ENCODE measurements around the gene CNBD2. TPM values are rescaled to one million over a fixed set of nuclear protein-coding genes. Genes with fewer than 3 reads are reported as not detected.
A peak's percentile ranks its signal among the peaks of the same experiment; 100 is the strongest.

Gene CNBD2
- total RNA-seq, 1 experiment from 2014 or later = 3.4 TPM

DNA sequence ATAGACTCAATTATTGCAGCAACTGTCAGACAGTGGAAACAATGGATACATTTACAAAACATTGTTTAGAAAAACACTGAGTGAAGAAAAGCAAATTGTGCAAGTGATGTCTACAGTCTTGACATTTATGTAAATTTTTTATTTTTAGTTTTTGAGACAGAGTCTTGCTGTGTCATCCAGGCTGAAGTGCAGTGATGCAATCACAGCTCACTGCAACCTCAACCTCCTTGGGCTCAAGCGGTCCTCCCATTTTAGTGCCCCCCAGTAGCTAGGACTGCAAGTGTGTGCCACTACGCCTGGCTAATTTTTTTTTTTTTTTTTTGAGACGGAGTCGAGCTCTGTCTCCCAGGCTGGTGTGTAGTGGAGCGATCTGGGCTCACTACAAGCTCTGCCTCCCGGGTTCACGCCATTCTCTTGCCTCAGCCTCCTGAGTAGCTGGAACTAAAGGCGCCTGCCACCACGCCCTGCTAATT lies 9.7 kb downstream of the CNBD2 start:
- Mint-ChIP-seq H3K4me1 (ENCODE audit: insufficient read depth, unreplicated experiment) (peaks cover 6% of the 10 kb centered on the region), H3K36me3 (ENCODE audit: insufficient read depth, unreplicated experiment) (peaks cover 5% of the 10 kb centered on the region), H3K27ac (ENCODE audit: low read depth, unreplicated experiment) (no peak overlapping the region), H3K27me3 (ENCODE audit: insufficient read depth, unreplicated experiment) (no peaks in the 10 kb centered on the region), H3K4me3 (ENCODE audit: unreplicated experiment) (no peak overlapping the region), H3K9me3 (ENCODE audit: unreplicated experiment) (no peaks in the 10 kb centered on the region)
- BruUV-seq (replicated peaks) = no TSS peak
- CTCF ChIA-PET = interaction anchor here (0.6 to 10.3 kb wide), 4 partner anchors 12 to 1298 kb away, joined by 3 to 141 read pairs (median 10); partner anchors contain the start of gene SCAND1
- TF ChIP-seq CTCF (IDR thresholded peaks at IDR 0.05; ENCODE audit: unreplicated experiment) = no peak
- intact Hi-C loops (cut with micrococcal nuclease) = no loop called here
- POLR2A ChIA-PET = interaction anchor here (1.1 to 3.3 kb wide), 6 partner anchors 8 to 22 kb away, joined by 3 to 26 read pairs (median 4); partner anchors contain the start of gene SCAND1
- DNase-seq (ENCODE audit: unreplicated experiment) = peak; percentile 45

- no peak for DNase-seq (ENCODE audit: unreplicated experiment)
- CTCF ChIA-PET = interaction anchor here (0.5 to 10.3 kb wide), 6 partner anchors 13 to 517 kb away, joined by 3 to 141 read pairs (median 4); partner anchors contain the start of gene SCAND1
- H3K4me1 Mint-ChIP-seq (ENCODE audit: insufficient read depth, unreplicated experiment) = peaks cover 6% of the 10 kb centered on the region
- H3K4me3 Mint-ChIP-seq (ENCODE audit: unreplicated experiment) = no peak overlapping the region
- no peak for TF ChIP-seq CTCF (IDR thresholded peaks at IDR 0.05; ENCODE audit: unreplicated experiment)
- no peak overlapping the region for H3K27ac Mint-ChIP-seq (ENCODE audit: low read depth, unreplicated experiment)
- no TSS peak for BruUV-seq (replicated peaks)
- no peaks in the 10 kb centered on the region for H3K9me3 Mint-ChIP-seq (ENCODE audit: unreplicated experiment)
- no peaks in the 10 kb centered on the region for H3K27me3 Mint-ChIP-seq (ENCODE audit: insufficient read depth, unreplicated experiment)
- no peaks in the 10 kb centered on the region for H3K36me3 Mint-ChIP-seq (ENCODE audit: insufficient read depth, unreplicated experiment)
- intact Hi-C loops (cut with micrococcal nuclease) = no loop called here
- POLR2A ChIA-PET = interaction anchor here (1.1 kb wide), 1 partner anchor 25 kb away, joined by 8 read pairs; the partner anchor contains the start of gene SCAND1
Observed at GRCh38 chr20:35979544-35979943, 11.2 kb downstream of the CNBD2 start.

- POLR2A ChIA-PET = interaction anchor here (0.7 kb wide), 1 partner anchor 44 kb away, joined by 3 read pairs; no protein-coding TSS in a partner anchor
- no TSS peak for BruUV-seq (replicated peaks)
- peaks cover 6% of the 10 kb centered on the region for H3K4me1 Mint-ChIP-seq (ENCODE audit: insufficient read depth, unreplicated experiment)
- H3K27ac Mint-ChIP-seq (ENCODE audit: low read depth, unreplicated experiment) = no peak overlapping the region
- no peak for DNase-seq (ENCODE audit: unreplicated experiment)
- no peak overlapping the region for H3K4me3 Mint-ChIP-seq (ENCODE audit: unreplicated experiment)
- H3K36me3 Mint-ChIP-seq (ENCODE audit: insufficient read depth, unreplicated experiment) = peaks cover 6% of the 10 kb centered on the region
- no peaks in the 10 kb centered on the region for H3K9me3 Mint-ChIP-seq (ENCODE audit: unreplicated experiment)
- no peaks in the 10 kb centered on the region for H3K27me3 Mint-ChIP-seq (ENCODE audit: insufficient read depth, unreplicated experiment)
- CTCF ChIA-PET = interaction anchor here (0.7 to 10.3 kb wide), 6 partner anchors 11 to 218 kb away, joined by 3 to 141 read pairs (median 4); no protein-coding TSS in a partner anchor
- TF ChIP-seq CTCF (IDR thresholded peaks at IDR 0.05; ENCODE audit: unreplicated experiment) = no peak
- intact Hi-C loops (cut with micrococcal nuclease) = no loop called here
Observed at GRCh38 chr20:35981969-35982368, 13.6 kb downstream of the CNBD2 start.

GRCh38 chr20:35984382-35984781 lies 16.0 kb downstream of the CNBD2 start:
- H3K27me3 Mint-ChIP-seq (ENCODE audit: insufficient read depth, unreplicated experiment) = peaks cover 6% of the 10 kb centered on the region
- H3K36me3 Mint-ChIP-seq (ENCODE audit: insufficient read depth, unreplicated experiment) = peaks cover 6% of the 10 kb centered on the region
- H3K9me3 Mint-ChIP-seq (ENCODE audit: unreplicated experiment) = no peaks in the 10 kb centered on the region
- H3K4me3 Mint-ChIP-seq (ENCODE audit: unreplicated experiment) = no peak overlapping the region
- BruUV-seq (replicated peaks) = no TSS peak
- ChIA-PET POLR2A (interaction anchor here (0.6 to 1.7 kb wide), 4 partner anchors 27 to 135 kb away, joined by 3 to 5 read pairs (median 4); partner anchors contain the start of gene SCAND1), CTCF (interaction anchor here (0.6 to 15.5 kb wide), 7 partner anchors 8 to 215 kb away, joined by 4 to 705 read pairs (median 5); partner anchors contain the start of gene SCAND1)
- TF ChIP-seq CTCF (IDR thresholded peaks at IDR 0.05; ENCODE audit: unreplicated experiment) = no peak
- H3K4me1 Mint-ChIP-seq (ENCODE audit: insufficient read depth, unreplicated experiment) = peaks cover 6% of the 10 kb centered on the region
- DNase-seq (ENCODE audit: unreplicated experiment) = no peak
- intact Hi-C loops (cut with micrococcal nuclease) = no loop called here
- no peak overlapping the region for H3K27ac Mint-ChIP-seq (ENCODE audit: low read depth, unreplicated experiment)

Data from MCF 10A (cell line).